Activated T-cell treated with anti-CD3 and anti-CD28 coated beads for 1 hour (primary cell): Measurements from ENCODE around the gene KCNJ15.
"Not testable (repeated sequence)": the region's sequence is repeated elsewhere in the genome, so short reads cannot be mapped to it uniquely, and the experiment has no call there.

ENCODE experiments used
- DNase-seq: peaks from one replicate; pipeline ENCODE4 v3.0.0-alpha.2; 2020; ENCODE audit warnings: low read depth

Gene KCNJ15

GRCh38 chr21:38256599-38257302, at the start of gene KCNJ15:
KCNJ15 (plus strand) TSS chr21:38256991; CDS start chr21:38299262, 42,271 bp downstream.
- DNase-seq = no peak

DNA sequence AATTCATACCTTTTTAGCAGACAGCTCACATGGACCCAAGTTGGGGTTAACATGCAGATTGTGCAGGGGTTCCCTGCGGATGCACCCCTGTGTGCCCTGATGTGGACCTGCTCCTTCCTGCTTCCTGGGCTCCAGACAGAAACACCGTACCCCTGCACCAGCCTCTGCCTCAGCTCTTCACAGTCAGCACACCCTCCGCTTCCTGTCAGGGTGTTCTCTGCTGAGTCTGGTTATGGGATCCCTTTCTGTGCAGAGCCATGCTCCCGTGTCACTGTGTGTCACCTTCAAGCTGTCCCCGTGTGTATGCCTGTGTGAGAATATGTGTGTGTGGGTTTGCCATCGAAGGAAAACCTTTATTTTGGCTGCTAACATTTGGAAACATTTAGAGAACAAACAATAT, 48.7 kb upstream of the KCNJ15 start:
- DNase-seq = no peak

DNA sequence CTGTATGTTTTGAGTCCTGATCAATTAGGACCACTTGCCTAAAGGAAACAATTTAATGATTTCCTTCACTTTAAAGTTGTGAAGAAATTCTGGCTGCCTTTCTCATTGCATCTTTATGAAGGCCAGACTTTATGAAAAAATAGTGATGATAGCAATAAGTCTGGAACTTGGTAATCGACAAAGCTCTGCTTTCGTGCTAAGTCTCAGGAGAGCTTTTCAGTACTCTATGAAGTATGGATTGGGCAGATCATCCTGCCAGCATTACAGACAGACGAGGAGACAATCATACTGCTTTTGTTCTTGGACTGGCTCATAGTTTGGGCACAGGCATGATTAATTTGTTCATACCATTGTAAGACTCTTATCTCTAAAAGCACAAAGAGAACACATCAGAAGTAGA, 45.5 kb upstream of the KCNJ15 start:
- DNase-seq = no peak

DNA sequence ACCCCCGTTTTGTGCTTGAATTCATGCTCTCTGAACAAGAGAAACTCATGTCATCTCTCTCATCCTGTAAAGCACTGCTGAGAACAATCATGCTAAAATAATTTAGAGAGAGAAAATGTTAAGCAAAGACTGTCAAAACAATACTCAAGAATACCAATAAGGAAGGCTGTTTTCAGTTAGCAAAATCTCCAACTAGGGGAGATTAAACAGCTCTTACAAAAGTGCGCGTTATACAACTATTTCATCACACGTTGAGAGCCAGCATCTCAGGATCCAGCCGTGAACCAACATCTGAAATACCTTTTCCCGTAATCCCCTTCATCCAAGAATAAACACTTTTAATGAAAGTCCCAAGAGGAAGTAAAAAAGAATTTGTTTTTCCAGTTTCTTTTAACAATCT, 44.1 kb upstream of the KCNJ15 start:
- no peak for DNase-seq

DNA sequence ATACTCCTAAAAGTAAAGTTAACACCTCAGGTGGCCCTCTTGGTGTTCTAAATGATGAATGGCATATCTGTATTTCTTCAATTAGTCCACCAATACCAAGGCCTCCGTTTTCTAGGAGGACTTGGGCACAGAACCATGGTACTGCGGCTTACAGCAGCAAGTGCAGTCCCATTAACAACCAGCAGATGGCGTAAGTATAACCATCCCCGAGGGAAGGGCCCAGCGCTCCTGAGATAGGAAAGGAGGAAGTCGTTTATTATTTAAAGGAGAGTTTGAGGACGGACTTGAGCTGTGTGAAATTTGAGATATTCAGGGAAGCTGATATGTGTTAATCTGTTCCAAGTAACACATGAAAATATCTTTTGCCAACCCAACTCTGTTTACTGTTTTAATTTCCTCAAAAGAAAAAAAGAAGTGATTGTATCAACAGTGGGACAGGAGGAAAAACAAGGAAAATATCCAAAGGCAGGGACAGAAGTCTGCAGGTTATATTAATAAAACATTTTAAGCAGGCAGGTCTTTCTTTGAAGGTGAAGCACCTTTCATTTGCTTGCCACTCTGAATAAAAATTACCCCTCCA, 37.7 kb upstream of the KCNJ15 start:
- DNase-seq = peak; percentile 47

GRCh38 chr21:38220270-38220737, 36.5 kb upstream of the KCNJ15 start:
- no peak for DNase-seq

- no peak for DNase-seq
These were observed 35.2 kb upstream of the KCNJ15 start for GRCh38 chr21:38221594-38221993.

DNA sequence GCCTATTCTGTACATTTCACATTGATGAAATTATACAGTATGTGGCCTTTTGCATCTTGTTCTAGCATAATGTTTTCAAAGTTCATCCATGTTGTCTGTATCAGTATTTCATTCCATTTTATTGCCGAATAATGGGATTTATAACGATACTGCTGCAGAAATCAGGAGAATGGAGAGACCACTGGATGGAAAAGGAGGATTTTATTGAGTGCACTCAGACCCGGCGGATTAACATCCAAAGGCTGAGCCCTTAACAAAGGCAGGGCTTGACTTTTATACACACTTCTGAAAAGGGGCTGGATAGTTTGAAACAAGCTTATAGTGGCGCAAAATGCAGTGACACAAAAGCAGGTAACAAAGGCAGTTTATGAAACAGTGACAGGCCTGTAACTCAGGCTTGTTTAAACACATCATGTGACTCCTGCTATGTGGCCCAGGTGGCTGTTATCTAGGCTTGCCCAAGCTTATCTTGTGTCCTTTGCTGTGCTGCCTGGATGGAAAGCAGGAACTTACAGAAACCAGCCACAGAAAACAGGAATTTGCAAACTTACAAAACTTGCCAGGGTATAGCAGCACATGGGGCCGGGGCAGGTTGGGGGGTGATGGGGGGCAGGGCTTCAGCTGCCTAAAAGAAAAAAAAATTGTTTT, 32.8 kb upstream of the KCNJ15 start:
- DNase-seq = no peak

DNA sequence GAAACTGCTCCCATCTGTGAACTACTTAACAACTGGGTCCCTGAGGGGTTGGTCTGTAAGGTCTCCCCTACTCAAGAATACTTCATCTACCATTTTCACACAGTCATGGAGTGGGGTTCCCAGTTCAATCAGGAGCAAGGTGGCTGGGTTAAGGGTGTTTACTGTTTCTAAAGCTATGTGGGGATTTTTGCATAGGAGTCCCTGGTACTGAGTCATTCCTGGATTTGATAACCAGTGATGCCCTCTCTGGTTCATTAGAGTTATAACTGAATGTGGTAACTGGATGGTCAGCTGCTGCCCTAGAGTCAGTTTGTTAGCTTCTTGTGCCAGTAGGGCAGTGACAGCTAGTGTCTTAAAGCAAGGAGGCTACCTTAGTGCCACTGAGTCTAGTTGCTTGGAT, 29.4 kb upstream of the KCNJ15 start:
- no peak for DNase-seq

- no peak for DNase-seq
These were observed 28.7 kb upstream of the KCNJ15 start for GRCh38 chr21:38228115-38228514.

DNA sequence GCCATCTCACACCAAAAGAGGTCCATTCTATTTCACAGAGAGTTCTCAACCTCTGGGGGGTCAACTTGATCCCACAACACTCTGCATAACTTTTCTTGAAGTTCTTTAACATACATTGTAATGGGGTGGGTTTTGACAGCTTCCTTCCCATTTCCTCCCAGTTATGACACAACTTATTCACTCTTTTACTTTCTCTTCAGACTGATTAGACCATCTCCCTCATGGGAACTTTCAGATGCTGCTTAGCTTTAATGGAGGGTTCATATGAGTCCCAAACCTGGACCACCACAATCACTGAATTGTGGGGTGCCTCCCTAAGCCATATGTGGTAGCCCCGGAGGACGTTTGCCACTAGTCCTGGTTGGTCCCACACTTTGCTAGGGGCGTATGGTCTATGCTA, 28.3 kb upstream of the KCNJ15 start:
- DNase-seq = no peak

DNA sequence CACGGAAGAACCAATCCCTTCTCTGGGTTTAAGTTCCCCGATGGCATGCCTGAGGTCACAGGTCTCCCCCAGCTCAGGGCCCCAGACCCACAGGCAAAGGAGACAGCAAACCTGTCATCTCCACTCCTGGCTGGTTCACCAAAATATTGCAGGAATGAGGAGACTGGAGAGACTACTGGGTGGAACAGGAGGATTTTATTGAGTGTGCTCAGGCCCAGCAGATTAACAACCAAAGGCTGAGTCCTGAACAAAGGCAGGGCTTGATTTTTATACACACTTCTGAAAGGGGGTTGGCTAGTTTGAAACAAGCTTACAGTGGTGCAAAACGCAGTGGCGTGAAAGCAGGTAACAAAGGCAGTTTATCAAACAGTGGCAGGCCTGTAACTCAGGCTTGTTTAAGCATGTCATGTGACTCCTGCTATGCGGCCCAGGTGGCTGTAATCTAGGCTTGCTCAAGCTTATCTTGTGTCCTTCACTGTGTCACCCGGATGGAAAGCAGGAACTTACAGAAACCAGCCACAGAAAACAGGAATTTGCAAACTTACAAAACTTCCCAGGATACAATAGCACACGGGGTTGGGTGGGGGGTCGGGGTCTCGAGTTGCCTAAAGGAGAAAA, 27.4 kb upstream of the KCNJ15 start:
- DNase-seq = no peak

- DNase-seq = no peak
These were observed 22.2 kb upstream of the KCNJ15 start for GRCh38 chr21:38234395-38235142.

- not testable (repeated sequence) for DNase-seq
These were observed 21.5 kb upstream of the KCNJ15 start for GRCh38 chr21:38235251-38235650.

- DNase-seq = no peak
These were observed 20.6 kb upstream of the KCNJ15 start for GRCh38 chr21:38236232-38236631.

- no peak for DNase-seq
These were observed 17.1 kb upstream of the KCNJ15 start for GRCh38 chr21:38239672-38240071.

GRCh38 chr21:38240129-38240528, 16.7 kb upstream of the KCNJ15 start:
- no peak for DNase-seq

GRCh38 chr21:38241029-38241740, 15.6 kb upstream of the KCNJ15 start:
- no peak for DNase-seq

- no peak for DNase-seq
These were observed 14.7 kb upstream of the KCNJ15 start for GRCh38 chr21:38242061-38242460.

DNA sequence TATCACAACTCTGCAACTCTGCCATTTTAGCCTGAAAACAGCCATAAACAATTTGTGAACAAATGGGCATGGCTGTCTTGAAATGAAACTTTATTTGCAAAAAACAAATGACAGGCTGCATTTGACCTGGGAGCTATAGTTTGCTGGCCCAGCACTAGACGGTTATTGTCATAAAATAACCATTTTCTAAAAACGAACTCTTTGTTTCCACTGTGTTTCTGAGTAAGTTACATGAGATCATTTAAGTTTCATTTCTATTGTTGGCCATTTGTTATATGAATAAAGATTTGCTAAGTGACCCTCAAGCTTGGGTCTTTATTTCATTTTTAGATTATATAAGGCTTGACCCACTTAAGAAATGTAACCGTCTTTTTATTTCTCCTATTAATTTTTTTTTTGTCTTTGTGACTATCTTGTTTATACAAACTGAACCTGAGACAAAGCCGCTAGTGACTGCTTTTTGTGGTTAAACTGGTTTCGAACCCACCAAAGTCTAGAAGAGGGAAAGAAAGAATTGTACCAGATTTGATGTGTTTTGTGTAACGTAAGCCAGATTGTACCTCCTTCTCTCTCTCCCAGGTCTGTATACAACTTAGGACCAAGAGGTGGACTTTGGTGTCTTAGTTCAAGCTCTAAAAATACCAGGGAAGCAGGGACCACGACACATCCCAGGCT, 12.9 kb upstream of the KCNJ15 start:
- DNase-seq = no peak

DNA sequence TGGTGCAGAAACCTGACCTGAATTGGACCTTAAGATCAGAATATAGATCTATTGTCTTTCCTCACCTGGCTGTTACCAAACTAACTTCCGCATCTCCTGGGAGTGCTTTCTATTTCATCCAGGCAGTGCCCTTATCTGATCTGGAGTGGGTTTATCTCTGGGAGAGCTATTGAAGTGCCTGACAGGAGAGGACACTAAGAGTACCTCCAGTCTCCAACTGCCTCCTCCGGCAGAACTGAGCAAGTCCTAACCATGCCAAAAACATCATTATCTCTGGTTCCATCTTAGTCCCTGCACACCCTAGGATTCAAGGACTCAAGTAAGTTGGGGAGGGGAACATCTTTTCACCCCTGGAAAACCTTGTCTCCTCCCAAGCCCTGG, 12.4 kb upstream of the KCNJ15 start:
- DNase-seq = no peak
